ENCODE results near the gene PPP2R2B.

The PPP2R2B gene

DNA sequence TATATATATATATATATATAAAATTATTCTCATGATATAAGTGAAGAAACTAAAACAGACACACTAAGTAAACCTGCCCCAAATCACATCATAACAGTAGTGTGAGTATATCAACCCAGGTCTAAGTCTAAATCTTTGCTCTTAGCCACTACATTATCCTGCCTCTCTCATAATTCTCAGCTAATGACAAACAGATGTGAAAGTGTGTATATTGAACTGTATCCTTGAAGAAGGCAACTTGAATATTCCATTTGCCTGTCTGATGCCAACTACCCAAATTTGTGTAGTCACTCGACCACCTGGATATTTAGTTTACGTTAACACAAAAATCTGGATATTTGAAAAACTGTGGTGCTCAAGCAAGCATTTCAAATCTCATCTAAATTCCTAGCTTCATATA, 97.4 kb downstream of the PPP2R2B start:
- no peak for DNase-seq (ENCODE audit: low spot score)

DNA sequence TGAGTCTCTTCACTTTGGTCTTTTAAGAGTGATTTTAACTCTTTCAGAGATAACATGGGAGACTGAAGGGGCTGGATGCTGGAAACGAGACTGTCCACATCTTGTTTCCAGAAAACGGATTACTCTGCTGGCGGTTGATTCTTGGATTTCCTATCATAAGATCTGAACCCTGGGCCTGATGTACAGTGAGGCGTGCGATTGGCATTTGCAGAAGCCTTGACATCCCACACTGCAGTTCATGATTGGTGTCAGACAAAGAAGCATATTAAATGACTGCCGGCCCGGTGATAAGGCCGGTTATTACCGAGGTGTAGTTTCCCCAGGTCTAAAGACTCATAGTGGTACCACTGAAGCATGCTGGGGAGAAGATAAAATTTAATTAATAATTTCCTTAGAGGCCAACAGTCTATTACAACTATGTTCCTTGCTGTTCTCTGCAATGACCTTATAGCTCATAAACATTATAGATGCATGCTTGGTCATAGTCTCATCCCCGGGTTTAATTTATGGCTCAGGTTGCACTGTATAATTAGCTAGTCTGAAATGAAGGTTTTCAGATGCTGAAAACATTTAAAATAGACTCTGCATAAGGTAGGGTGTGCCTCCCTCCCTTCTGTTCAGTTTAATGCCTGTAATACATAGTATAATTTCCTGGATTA, 99.2 kb downstream of the PPP2R2B start:
- DNase-seq (ENCODE audit: low spot score): no peak

DNA sequence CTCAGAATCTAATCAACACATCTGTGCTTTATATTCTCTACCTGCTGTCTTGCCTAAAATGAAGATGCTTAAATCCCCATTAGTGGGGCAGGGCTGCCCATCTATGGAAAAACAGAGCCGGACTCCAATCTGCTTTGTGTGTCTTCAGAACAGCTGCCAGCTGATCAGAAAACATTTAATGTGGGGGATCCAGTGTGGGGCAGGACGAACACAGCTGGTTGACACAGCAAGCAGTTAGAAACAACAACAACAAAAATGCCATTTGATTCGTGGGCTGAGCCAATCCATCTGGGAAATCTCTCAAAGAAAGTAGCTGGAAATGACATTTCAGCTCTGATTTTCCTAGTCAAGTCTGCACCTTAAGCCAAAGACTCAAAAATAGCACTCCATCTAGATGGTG, 99.8 kb downstream of the PPP2R2B start:
- DNase-seq (ENCODE audit: low spot score): no peak

DNA sequence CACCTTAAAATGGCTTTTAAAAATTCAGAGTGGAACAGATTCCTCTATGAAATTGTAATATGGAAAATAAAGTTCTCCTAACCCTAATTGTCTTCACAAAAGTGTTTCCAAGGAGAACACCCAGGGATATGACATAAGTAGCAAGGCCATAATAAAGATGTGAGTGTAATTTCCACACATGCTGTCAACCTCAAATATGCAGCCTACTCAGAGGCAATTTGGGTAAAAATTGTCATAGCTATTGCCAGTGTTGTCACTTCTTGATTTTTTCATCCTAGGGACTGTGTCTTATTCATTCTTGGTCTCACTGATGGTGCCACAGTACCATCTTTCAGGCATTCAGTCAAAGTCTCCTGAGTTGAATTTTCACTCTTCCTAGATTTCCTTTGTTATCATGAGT, 100.3 kb downstream of the PPP2R2B start:
- DNase-seq (ENCODE audit: low spot score): no peak

DNA sequence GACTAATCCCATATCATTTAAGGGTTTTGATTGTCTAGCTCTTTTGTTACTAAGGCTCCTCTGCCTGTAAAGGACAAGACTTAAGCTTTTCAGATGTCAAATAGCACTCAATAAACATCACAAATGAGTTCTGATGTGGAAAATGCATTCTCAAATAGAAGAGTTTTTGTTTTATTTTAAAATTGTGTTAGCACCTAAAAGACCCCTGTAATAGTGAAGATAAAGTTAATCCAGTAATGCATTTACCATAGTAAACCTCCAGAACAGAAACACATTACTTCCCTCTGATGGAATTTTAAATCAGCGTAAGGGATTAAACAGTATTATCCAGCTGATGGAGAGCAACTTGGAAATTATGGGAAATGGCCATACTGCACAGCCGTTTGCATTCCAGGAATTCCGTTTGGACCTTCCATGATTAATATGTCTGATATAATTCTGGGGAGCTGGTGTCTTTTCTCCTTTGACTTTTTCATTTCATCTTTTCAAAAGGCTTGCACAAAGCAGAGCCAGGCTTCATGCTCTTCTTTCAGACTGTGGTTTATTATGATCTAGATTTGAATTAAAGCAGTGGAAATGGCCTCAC, 105.6 kb downstream of the PPP2R2B start:
- no peak for DNase-seq (ENCODE audit: low spot score)

DNA sequence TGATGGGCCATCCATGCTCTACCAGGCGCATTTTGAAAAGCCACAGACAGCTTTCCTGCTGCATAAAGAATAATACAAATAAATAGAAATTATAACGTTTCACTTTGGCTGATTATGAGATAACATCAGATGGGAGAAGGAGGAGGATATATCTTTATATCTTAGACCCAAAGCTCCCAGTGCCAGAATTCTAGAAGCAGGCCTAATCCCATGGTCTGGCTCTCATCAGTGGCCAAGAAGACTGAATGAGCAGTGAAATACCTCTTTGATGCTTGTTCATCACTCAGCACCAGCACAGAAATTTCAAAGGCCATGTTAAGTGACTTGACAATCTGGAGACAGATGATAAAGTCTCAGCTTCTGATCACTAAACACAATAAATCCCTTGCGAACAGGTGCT, 107.6 kb downstream of the PPP2R2B start:
- DNase-seq (ENCODE audit: low spot score): no peak

DNA sequence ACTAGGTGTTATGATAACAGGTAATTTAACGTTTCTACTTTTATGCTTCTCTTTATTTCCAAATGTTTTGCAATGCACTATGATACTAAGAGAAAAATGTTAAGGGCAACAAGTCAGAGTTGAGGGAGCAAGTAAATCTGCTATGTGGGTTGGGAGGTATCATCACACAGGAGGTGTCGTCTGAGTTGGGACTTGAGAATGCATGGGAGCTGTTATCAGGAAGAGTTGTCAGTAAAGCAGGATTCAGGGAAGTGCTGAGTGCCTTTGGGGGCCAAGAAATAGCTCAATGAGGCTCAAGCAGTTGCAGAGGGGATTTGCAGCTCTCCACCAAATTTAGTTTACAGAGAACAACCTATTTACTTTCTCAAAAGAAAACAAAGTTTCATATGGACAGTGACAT, 108.0 kb downstream of the PPP2R2B start:
- no peak for DNase-seq (ENCODE audit: low spot score)

DNA sequence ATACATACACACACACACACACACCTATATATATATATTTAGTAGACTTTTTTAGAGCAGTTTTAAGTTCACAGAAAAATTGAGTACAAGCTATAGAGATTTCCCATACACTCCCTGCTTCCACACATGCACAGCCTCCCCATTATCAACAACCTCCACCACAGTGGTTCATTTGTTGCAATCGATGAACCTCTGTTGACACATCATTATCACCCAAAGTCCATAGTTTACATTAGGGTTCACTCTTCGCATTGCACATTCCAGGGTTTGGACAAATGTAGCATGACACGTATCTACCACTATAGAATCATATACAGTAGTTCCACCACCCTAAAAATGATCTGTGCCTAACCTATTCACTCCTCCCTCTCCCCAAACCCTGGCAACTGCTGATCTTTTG, 111.0 kb downstream of the PPP2R2B start:
- no peak for DNase-seq (ENCODE audit: low spot score)

DNA sequence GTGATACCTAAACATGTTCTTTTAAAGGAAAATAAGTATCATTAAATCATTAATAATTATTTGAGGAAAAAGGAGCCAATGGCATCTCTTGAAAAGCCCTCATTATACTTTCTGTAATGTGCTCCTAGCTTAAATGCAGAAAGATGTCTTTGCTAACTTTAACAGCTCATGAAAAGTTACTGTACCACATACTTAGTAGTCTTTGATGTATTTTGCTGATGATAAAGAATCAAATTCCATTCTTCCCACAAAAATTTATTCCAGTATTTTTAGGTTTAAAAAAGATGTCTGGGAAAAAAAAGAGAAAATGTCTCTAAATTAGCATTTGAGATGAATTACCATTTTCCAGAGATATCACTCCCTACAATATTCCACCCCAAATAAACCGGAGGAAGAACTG, 112.5 kb downstream of the PPP2R2B start:
- no peak for DNase-seq (ENCODE audit: low spot score)

DNA sequence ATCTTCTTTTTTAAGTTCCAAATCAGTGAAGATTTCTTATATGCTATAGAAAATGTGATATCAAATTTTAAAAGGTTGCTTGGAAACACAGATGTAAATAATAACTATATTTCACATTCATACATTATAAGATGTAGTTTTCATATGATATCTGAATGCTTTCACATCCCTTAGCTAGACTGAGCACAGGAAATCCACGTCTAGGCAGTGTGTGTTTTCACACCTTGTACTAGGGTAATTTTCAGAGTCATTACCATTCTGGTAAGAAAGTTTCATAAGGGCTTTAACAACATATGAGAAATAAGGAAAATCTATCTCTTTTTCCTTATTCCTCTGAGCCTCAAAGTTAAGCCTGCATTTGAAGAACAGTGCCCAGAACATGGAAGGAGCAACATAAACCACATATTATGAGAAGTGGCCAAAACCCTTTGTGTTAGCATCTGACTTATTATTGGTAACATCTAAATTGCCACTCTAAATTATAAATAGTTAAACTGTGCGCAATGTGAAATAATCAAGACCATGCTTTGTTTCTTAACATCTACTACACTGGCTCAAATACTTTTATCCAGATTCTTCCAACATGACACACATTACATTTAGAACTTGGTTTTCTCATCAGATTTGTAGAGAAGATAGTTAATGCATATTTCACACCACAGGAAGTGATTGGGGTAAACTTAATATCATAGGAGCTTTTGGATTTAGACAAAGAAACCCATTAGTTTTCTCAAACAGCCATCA, 113.3 kb downstream of the PPP2R2B start:
- DNase-seq (ENCODE audit: low spot score): no peak

DNA sequence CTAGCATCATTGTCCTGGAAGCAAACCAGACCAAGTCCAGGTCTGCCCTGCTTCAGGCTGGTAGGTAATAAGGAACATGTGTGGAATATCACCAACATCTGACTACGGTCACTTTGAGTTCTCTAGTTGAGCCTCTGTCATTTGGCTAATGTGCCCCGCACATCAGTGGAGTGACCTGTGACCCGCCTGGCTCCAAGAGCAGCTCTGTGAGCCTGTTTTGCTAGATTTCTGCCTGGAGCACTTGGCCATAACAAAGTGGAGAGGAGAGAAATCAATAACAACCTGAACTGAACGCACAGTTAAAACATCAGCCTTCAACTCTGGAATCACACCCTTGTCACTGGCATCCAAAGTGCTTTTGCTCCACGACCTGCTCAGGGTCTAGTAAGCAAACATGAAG, 115.7 kb downstream of the PPP2R2B start:
- DNase-seq (ENCODE audit: low spot score): no peak

DNA sequence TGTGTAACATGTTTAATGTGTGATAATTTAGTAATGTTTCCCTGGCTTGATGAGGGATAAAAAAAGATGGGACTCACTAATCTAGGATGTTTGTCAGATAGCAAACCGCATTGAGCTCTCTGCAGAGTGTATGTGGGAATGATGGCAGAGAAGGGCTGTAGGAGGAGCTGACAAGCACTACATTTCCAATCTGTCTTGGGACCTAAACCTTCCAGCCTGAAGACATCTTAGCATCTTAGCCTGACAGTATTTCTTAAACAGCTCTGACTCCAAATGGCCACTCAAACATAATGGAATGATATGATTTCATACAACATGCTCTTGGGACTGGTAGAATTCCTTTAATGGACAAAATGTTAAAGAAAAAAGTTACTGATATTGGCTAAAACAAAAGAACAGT, 116.7 kb downstream of the PPP2R2B start:
- no peak for DNase-seq (ENCODE audit: low spot score)

DNA sequence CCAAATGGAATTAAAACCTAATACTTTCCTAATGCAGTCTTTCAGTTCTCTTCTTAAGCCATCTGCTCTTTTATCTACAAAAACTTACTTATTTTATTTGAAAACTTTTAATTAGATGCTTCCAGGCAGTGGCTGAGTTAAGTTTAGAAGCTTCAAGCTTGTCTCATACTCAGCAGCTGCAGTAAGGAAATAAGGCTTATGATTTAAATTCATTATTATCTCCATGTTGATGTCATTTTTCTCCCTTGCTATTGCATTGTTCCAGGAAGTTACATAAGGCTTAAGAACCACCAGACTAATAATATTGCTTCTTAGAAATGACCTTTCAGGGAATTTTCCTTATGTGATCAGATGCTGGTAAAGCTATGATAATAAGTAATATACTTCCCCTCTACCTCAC, 119.6 kb downstream of the PPP2R2B start:
- no peak for DNase-seq (ENCODE audit: low spot score)

DNA sequence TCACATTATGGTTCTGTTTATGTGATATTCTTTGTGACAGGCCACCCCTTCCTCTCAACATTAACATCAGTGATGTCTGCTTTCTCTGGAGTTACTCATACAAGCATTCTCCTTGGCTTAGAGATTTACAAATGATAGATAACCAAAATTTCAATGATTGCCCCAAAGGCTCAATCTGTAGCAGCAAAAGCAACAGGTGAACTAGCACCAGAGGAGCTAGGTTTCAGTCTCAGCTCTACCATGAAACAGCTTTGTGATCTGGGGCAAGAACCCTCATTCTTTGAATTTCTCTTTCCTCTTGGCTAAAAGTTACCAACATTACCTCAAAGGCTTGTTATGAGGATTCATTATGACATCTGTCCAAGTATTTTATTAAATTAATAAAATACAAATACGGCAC, 120.5 kb downstream of the PPP2R2B start:
- no peak for DNase-seq (ENCODE audit: low spot score)

DNA sequence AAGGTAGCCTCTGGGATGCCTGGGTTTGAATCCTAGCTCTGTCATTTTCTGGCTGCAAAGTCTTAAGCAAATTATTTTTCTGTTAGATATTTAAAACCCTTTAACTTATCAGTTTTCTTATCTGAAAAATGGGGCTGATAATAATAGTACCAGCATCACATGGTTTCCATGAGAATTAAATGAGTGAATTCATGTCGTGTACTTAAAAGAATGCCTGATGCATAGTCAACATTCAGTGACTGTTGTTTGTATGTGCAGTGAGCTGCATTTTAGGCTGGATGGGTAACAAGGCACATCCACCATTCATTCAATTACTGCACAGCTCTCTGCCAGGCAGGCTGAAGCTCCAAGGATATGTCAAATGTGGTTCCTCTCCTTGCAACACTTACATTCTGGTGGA, 122.0 kb downstream of the PPP2R2B start:
- no peak for DNase-seq (ENCODE audit: low spot score)

DNA sequence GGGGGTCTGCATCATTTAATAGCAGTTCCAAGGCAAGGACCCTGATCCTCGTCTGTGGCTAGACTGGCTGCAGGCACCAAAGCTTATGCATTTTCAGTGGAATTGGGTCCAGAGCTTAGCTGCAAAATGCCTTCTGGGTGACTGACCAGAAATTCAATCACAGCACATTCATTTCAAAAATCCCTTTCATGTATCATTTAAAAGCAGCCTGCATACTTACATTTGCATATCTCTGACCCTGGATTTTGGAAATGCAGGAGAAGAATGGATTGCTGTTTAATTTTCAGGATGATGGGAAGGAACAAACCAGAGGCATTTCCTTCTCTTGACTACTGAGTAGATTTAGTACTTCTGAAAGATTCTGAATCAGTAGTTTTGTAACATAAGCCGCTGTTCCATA, 122.8 kb downstream of the PPP2R2B start:
- DNase-seq (ENCODE audit: low spot score): no peak

DNA sequence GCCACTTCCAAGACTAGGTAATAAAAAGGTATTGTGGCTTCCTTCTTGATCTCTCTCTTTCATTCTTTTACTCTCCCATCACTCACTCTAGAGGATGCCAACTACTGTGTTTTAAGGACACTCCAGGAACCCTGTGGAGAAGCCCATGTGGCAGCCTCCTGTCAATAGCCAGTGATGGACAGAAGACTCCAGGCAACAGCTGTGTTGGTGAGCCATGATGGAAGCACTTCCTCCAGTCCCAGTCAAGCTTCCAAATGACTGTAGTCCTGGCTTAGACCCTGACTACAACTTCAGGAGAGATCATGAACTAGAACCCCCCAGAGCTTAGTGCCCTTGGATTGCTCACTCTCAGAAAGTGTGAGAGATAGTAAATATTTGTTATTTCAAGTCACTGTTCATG, 123.9 kb downstream of the PPP2R2B start:
- no peak for DNase-seq (ENCODE audit: low spot score)

DNA sequence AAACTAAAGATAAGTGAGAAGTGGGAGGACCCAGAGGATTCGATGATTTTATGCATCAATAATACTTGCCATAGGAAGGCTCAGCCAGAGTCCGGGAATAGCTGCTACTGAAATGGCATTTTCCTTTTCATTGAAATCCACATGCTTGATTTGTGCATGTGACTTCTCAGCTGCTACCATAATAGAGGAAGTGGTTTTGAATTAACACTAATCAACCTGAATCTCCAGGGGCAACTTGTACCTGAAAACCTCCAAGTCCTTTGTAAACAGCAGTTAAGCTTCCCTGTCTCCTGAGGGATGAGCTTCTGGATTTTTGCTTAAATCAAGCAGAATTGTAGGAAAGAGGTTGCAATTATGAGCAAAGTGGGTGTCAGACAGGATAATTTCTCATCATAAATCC, 124.9 kb downstream of the PPP2R2B start:
- no peak for DNase-seq (ENCODE audit: low spot score)

DNA sequence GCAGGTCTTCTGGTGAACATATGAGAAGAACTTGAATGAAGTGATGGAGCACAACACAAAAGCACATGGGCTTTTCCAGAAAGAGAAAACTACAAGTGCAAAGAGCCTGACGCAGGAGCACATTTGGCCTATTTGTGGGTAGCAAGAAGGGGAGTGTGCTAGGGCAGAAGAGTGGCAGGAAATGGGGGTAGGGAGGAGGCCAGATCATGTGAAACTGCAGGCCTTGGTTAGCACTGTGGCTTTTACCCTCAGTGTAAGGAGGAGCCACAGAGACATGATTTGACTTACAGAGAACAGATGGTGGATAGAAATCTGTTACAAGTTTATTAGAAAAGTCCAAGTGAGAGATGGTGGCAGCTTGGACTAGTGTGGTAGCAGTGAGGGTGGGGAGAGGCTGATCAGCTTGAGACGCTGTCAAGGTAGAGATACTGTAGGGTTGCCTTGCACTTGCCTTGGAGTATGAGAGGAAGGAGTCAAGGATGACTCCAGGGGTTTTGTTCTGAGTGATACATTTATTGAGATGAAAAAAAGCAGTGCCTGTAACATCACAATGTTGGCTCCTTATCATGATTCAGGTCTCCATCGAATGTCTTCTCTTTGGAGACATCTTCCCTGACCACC, 126.7 kb downstream of the PPP2R2B start:
- DNase-seq (ENCODE audit: low spot score): no peak

DNA sequence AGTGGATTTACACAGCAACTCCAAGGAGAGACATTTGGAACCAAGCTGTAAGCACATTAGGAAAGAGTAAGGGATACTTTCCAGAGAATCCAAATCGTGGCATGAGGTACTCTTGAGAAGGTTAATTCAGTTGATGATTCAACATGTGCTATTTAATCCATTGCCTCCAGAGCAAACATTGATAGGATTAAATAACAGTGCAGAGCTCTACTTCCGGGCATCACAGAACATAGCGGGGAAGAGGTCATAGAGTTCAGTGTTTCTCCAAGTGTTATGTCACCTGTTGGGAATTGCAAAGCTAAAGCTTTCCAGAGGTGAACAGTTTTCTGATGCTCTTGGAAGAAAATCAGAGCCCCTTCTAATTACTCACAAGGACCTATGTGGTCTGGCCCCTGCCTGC, 127.5 kb downstream of the PPP2R2B start:
- DNase-seq (ENCODE audit: low spot score): no peak

DNA sequence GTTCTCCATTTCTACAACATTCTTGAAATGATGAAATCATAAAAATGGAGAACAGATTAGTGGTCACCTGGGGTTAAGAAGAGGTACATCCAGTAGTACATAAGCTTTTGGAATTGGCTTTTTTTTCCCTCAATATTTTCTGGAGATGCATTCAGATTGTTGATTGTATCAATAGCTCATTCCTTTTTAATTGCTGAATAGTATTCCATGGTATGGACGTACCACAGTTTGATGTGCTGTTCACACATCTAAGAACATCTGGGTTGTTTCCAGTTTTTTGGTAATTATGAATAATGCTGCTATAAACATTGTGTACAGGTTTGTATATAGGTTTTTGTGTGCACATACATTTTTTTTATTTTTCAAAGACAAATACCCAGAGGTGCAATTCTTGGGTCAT, 130.0 kb downstream of the PPP2R2B start:
- no peak for DNase-seq (ENCODE audit: low spot score)

DNA sequence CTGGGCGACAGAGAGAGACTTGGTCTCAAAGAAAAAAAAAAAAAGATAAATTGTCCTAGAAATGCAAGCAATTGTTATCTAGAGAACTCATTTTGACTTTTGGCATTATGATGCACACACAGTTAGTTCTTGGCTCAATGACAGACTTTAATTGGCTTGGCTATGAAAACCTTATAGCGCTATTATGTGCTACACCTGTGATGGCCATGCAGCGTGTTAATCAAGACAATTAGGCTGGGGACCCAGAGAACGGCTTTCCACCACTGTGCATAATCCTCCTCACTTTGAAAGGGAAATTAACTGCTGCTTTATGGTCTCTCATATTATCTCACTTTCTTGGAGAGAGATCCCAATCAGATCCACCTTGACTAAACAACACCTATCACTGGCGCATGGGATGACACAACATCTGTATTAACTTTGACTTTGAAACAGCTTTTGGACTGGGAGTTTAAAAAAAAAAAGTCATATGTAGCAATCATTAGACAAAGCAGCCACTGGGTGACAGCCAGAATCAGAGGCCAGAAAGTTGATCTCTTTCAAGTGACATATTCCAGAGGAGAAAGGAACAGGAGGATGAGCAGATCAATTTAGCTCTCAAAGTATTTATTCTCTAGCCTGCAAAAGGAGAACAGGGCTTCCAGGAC, 132.5 kb downstream of the PPP2R2B start:
- no peak for DNase-seq (ENCODE audit: low spot score)

Measured in hematopoietic multipotent progenitor cell treated with erythropoietin and hydrocortisone succinate and interleukin-3 and kit ligand, for 17 days (in vitro differentiated cells).